Hindlimb muscle (tissue), 1 donor: Measurements from ENCODE around the gene WDR27. TPM values are rescaled to one million over a fixed set of nuclear protein-coding genes. Genes with fewer than 3 reads are reported as not detected.

Experiments
- DNase-seq: peaks from one replicate; pipeline ENCODE4 v3.0.0-alpha.2; 2013
- polyA plus RNA-seq: library from polyadenylated mRNA; unstranded; fragments of 120-200 nt; gene quantifications from one replicate; pipeline ENCODE4 v1.2.1, GENCODE V29; 2013; ENCODE audit not compliant: insufficient read length

WDR27 gene
- polyA plus RNA-seq, 1 donor = 48.8 TPM

GRCh38 chr6:169558774-169559441 is 142.9 kb downstream of the WDR27 start:
- DNase-seq = peak; percentile 62

GRCh38 chr6:169558378-169558773 is 143.5 kb downstream of the WDR27 start:
- peak; percentile 34 for DNase-seq

- no peak for DNase-seq
Observed at GRCh38 chr6:169557887-169558286, 143.9 kb downstream of the WDR27 start.

- DNase-seq = no peak
Observed at GRCh38 chr6:169556758-169557548, 144.9 kb downstream of the WDR27 start.

- no peak for DNase-seq
Observed at GRCh38 chr6:169555971-169556617, 145.7 kb downstream of the WDR27 start.

- DNase-seq = no peak
Observed at GRCh38 chr6:169545982-169546381, 155.8 kb downstream of the WDR27 start.

- DNase-seq = no peak
Observed at GRCh38 chr6:169543704-169544103, 158.1 kb downstream of the WDR27 start.

- DNase-seq = no peak
Observed at GRCh38 chr6:169542491-169542890, 159.3 kb downstream of the WDR27 start.

GRCh38 chr6:169539176-169539897 is 162.5 kb downstream of the WDR27 start:
- no peak for DNase-seq

GRCh38 chr6:169536446-169537170 is 165.2 kb downstream of the WDR27 start:
- no peak for DNase-seq

GRCh38 chr6:169534039-169534421 is 167.8 kb downstream of the WDR27 start:
- no peak for DNase-seq

GRCh38 chr6:169533301-169534038 is 168.4 kb downstream of the WDR27 start:
- no peak for DNase-seq

GRCh38 chr6:169530752-169531123 is 171.1 kb downstream of the WDR27 start:
- DNase-seq = no peak

GRCh38 chr6:169529931-169530751 is 171.7 kb downstream of the WDR27 start:
- peak; percentile 72 for DNase-seq

- DNase-seq = no peak
Observed at GRCh38 chr6:169528755-169529154, 173.1 kb downstream of the WDR27 start.

GRCh38 chr6:169527306-169527705 is 174.5 kb downstream of the WDR27 start:
- DNase-seq = no peak

GRCh38 chr6:169521825-169522224 is 180.0 kb downstream of the WDR27 start:
- DNase-seq = no peak

- DNase-seq = no peak
Observed at GRCh38 chr6:169520104-169520503, 181.7 kb downstream of the WDR27 start.

GRCh38 chr6:169518451-169518850 is 183.4 kb downstream of the WDR27 start:
- DNase-seq = no peak

GRCh38 chr6:169513478-169514193 is 188.2 kb downstream of the WDR27 start:
- no peak for DNase-seq
